Umbilical cord (tissue), 2 donors: ENCODE results near the gene SMAP2. TPM values are rescaled to one million over a fixed set of nuclear protein-coding genes. Genes with fewer than 3 reads are reported as not detected.
"Not testable (repeated sequence)": the region's sequence is repeated elsewhere in the genome, so short reads cannot be mapped to it uniquely, and the experiment has no call there.

Experiments used
- DNase-seq: peaks from one replicate; pipeline ENCODE4 v3.0.0-alpha.2; 2015; ENCODE audit warnings: low spot score
- total RNA-seq: library from RNA; depleted of rRNA; stranded (reverse); fragments of >200 nt; gene quantifications from one replicate; pipeline ENCODE4 v1.2.3, GENCODE V29; 2014; ENCODE audit warnings: low replicate concordance; ENCODE audit not compliant: insufficient read depth

Gene SMAP2
- total RNA-seq: 20.2 TPM

DNA sequence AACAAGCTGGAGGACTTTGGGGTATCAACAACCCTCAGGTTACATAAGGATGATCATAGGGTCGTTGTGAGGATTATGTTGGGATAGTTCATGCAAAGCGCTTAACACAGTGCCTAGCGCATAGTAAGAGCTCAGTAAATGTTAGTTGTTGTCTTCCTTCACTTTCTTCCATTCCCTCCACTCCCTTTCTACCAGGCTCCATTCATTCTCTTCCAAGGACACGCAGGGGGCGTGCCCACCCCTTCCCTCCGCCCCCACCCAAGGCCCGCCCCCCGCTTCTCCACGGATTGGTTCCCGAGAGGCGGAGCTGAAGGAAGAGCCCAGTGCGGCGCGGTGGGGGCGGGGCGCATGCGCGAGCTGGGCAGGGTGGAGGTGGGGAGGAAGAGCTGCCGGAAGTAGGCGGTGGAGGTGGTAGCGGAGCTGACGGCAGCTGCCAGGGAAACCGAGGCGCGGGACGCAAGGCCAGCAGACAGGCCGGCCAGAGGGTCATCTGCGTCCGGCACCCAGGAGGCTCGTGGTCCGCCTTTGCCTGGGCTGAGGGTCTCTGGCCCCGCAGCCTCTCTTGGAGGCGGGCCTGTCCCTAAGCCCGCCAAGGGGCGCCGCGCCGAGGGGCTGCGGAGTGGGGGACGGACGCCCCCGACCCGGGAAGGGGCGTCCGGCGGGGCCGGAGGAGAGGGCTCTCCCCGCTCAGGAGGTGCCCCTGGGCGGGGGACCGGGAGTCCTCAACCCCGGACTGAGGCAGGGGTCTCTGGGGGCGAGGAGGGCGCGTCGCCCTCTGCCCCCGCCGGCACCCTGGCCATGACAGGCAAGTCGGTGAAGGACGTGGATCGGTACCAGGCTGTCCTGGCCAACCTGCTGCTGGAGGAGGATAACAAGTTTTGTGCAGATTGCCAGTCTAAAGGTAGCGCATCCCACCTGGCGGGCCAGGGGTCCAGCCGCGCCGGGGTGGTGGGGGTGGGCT is at the start of gene SMAP2:
Gene SMAP2 (plus strand): TSS at position 405 of the 961 bp plus-strand sequence. CDS start 394 bp downstream, at position 799.
- peak; percentile 98 for DNase-seq

DNA sequence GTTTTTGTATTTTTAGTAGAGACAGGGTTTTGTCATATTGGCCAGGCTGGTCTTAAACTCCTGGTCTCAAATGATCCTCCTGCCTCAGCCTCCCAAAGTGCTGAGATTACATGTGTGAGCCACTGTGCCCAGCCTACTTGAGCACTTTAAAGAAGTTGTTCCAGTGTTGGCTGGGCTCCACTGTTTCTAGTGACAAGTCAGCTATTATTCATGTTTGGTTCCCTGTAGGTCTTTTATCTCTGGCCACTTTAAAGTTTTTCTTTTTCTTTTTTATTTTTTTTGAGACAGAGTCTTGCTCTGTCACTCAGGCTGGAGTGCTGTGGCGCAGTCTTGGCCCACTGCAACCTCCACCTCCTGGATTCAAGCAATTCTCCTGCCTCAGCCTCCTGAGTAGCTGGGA is 42.1 kb upstream of the SMAP2 start:
- not testable (repeated sequence) for DNase-seq

DNA sequence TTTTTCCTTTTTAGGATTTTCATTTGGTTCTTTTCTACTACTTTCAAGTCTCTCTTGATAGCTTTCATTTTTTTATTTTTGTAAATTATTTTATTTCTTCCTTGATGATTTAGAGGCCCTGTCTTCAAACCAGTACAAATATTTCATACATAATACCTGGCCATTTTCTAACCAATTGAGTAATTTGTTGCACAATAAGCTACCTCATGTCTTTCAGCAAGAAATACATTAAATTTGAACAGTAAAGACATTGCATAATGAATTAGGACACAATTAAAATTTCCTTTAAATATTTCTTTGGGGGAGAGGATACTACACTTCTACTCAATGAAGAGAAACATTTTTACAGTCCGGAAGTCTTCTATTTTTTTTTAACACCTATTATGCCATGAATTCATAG is 40.8 kb upstream of the SMAP2 start:
- DNase-seq: no peak

DNA sequence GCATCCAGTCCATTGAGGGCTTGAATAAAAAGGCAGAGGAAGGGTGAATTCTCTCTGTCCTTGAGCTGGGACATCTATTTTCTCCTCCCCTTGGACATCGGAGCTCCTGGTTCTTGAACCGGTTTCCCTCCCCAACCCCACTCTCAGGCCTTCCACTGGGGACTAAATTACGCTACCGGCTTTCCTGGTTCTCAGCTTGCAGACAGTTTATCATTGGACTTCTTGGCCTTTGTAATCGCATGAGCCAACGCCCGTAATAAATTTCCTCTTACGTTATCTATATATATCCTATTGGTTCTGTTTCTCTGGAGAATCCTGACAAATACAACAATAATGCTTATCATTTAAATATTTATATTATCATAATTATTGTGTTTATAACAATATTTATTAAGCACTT is 36.1 kb upstream of the SMAP2 start:
- no peak for DNase-seq

DNA sequence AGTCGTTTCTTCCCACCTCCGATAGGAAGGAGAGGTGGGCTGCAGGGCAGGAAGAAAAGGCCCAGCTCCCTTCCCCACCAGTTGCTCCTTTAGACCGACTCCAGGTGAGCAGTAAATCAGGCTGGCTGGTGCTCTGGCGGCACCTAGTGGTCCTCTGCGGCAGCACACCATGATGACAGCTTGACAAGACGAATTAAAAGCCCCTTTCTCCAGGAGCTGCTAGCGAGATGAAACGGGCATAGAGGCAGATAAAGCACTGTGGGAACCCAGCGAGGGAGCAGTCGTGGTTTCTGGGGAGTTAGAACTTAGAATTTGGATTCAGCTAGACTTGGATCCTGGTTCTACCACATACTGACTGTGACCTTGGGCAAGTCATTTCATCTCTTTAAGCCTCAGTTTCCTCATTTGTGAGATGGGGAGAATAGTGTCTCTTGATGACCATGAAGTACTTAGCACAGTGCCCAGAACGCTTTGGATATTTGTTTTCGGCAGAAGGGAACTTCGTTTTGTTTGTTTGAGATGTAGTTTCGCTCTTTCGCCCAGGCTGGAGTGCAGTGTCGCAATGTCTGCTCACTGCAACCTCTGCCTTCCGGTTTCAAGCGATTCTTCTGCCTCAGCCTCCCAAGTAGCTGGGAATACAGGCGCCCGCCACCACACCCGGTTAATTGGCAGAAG is 34.6 kb upstream of the SMAP2 start:
- peak; percentile 81 for DNase-seq

DNA sequence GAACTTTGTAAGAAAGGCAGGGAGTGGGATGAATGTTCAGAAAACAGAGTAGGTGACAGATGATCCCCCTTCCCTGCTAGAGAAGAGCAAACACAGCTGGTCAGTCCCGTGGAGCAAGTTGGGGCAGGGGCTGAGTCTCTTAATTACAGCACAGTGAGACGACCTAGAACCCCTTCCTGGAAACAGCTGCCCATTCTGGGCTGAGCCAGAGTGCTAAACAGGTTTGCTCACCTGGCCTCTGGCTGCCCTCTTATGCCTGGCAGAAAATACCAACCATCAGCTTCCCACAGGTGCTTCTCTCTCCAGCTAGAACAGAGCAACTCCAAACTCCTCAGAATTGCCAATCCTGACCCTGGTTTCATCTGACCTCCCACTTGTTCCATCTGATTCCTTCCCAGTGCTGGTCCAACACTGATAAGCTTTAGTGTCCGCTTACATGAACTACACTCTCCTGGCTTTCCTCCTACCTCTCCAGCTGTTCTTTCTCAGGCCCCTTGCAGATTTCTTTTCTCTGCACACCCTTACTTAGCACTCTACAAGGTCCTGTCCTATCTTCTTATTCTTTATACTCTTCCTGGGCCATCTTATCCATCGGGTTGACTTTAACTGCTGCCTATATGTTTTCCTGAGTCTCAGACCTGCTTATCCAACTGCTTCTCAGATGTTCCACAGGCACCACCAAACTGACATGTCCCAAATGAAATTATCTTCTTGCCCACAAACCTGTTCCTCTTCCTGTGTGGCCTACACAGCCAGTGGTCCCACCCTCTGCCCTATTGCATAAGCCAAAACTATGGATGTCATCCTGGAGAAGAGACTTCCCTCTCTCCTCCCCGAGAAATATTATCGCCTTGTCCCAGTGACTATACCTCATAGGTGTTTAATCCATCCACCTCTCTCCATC is 33.9 kb upstream of the SMAP2 start:
- no peak for DNase-seq

DNA sequence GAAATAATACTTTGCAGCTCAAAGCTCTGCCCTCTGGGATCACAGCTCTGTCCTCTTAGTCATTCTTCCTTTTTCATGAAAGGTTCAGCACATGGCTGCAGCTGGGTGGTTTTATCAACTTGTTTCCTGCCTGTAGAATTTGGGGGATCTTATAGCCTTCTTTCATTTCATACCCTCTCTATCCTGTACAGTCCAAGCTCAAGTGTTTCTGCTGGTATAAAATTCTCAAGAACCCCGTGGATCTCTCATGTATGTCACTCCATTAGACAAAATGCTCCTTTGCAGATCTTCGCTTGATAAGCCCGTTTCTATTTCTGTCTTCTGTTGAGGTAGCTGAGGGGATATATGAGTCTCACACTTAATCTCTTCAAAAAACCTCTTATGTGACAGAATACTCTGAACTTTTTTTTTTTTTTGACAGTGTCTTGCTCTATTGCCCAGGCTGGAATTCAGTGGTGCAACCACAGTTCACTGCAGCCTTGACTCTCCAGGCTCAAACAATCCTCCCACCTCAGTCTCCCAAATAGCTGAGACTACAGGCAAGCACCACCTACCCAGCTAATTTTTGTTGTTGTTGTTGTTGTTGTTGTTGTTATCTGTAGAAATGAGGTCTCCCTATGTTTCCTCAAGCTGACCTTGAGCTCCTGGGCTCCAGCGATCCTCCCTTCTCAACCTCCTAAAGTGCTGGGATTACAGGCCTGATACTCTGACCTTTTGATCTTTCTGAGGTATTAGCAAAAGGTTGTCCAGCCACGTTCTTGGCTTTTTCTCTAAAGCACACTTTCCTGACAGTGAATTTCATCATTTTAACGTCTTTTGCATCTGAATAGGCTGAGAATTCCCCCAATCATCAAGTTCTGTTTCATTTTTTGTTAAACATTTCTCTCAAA is 31.8 kb upstream of the SMAP2 start:
- no peak for DNase-seq

DNA sequence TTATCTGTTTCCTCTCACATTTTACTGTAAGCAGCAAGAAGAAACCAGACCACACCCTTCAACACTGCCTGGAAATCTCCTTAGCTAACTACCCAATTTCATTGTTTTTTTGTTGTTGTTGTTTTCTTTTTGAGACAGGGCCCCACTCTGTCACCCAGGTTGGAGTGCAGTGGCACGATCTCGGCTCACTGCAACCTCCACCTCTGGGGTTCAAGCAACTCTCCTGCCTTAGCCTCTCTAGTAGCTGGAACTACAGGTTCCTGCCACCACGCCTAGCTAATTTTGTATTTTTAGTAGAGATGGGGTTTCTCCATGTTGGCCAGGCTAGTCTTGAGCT is 31.2 kb upstream of the SMAP2 start:
- not testable (repeated sequence) for DNase-seq

DNA sequence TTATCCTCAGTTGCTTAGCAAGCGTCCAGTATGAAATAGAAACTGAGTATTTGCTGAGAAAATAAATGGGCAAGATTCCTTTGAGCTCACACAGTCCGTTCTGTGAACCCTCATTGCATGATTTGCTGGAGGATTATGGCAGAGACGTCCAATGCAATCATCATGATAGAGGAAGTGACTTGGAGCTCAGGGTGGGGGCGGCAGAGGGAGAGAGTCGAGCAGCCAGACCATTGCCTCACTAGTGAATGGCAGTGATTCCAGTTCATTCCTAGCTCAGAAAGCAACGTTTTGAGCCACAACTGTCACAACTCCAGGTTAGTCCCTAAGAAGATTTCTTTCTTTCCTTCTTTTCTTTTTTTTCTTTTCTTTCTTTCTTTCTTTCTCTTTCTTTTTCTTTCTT is 28.9 kb upstream of the SMAP2 start:
- DNase-seq: peak; percentile 67

DNA sequence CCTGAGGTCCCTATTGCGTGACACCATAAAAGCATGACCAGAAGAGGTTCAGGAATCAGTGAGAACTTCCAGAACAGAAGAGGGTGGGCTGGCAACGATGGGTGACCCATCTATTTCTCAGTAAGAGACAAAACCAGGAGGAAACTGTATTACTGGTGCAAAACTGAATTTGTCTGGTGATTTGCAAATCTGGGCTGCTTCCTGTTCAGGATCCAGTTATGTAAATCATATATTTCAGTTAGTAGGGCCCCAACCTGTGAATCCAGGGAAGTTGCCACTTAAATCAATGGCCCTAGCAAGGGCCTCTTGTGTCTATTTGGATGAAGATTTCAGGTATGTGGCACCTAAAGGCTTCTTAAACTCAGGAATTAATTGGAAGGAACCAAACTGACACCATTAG is 23.1 kb upstream of the SMAP2 start:
- no peak for DNase-seq

DNA sequence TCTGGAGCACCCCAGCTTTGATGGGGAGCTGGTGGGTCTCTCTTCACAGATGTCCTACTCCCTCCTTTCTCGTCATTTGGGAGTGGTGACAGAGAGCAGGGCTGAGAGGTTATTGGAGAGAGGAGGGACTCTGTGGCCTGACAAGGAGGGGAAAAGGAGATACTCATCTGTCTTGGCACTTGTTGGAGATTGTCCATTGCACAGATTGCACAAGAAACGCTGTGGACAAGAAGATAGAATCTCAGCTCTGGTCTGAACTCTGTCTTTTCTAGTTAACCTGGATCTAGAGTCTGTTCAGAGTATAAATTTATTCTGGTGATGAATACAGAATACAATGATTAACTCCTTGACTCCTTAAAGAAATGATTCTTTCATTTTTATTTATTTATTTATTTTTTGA is 22.4 kb upstream of the SMAP2 start:
- no peak for DNase-seq

DNA sequence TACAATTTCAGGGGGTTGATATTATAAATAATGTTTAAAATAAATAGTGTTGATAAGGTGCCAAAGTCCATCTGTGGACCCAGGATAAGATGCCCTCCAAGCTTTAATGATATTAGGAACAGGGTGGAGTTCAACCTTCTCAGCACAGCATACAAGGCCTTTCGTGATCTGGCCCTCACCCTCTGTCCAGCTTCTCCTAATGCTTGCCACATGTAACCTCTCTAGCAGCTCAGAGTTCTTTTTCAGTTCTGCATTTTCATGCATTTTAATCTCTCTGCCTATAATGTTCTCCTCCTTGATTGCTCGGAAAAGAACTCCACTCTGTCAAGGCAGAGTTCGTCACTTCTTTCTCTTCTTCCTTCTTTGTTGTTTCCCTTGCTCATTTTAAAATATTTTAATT is 21.4 kb upstream of the SMAP2 start:
- no peak for DNase-seq

DNA sequence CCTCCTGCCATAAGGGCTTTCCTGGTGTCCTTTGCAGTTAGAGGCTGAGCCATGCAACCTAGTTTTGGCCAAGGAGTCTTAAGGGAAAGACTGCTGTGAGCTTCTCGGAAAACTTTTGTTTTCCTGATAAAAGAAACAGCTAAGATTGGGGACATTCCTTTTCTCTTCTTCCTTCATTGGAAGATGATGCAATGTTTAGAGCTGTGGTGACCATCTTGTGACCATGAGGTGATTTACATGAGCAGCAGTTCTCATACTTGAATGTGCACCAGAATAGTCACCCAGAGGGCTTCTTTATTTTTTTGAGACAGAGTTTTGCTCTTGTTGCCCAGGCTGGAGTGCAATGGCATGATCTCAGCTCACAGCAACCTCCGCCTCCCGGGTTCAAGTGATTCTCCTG is 20.4 kb upstream of the SMAP2 start:
- DNase-seq: no peak

DNA sequence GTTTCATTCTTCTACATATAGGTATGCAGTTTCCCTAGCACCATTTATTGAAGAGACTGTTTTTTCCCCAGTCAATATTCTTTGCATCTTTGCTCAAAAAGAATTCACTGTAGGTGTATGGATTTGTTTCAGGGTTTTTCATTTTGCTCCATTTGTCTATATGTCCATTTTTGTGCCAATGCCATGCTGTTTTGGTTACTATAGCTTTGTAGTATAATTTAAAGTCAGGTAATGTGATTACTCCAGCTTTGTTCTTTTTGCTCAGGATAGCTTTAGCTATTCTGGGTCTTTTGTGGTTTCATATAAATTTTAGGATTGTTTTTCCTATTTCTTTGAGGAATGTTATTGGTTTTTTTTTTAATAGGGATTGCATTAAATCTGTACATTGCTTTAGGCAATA is 15.9 kb upstream of the SMAP2 start:
- DNase-seq: no peak

DNA sequence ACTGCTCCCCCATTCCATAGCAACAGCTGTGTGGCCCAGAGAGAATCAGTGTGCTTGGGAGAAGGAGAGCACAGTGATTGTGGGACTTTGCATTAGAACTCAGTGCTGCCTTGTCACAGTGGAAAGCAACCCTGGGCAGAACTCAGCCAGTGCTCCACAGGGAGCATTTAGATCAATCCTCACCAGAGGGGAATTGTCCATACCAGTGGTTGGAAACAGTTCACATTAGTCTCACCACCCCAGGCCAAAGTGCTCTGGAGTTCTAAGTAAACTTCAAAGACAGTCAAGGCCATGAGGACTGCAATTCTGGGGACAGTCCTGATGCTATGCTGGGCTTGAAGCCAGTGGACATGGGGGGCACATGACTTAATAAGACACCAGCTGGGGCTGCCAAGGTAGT is 12.9 kb upstream of the SMAP2 start:
- DNase-seq: no peak

DNA sequence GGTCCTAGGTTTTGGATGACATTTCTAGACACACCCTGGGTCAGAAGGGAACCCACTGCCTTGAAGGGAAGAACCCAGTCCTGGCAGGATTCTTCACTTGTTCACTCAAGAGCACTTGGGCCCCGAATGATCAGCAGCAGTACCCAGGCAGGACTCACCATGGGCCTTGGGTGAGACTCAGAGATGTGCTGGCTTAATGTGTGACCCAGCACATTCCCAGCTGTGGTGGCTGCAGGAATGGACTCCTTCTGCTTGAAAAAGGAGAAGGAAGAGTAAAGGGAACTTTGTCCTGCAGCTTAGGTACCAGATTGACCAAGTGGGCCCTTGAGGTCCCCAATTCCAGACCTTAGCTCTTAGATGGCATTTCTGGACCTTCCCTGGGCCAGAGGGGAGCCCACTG is 12.3 kb upstream of the SMAP2 start:
- DNase-seq: no peak

DNA sequence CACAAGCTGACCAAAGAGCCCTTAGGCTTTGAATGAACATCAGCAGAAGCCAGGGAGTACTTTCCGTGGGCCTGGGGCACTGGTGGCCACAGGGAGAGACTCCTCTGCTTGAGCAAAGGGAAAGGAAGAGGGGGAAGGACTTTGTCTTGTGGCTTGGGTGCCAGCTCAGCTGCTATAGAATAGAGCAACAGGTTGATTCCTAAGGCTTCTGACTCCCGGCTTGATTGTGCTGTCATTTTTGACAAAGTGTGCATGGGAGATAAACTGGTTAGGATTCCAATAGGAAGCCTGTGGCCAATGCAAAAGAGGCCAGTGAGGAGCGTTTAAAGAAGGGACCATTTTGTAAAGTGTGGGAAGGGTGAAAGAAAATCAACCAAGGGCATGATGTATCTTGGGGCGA is 11.9 kb upstream of the SMAP2 start:
- no peak for DNase-seq

DNA sequence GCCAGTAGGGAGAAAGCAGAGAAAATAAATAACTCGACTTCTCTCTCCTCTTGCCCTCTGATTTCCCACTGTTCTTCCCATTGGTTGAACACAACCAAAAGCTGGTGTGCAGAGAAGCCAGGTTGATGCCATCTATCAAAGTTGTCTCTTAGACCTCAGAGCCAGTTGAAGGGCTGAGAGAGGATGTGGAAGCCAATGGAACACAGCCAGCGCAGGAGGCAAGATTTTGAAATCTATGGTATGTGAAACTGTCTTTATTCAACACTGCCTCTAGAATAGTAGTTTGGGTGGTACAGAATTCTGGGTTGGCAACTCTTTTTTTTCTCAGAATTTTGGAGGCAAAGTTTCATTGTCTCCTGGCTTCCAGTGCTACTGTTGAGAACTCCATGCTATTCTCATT is 11.3 kb upstream of the SMAP2 start:
- no peak for DNase-seq

DNA sequence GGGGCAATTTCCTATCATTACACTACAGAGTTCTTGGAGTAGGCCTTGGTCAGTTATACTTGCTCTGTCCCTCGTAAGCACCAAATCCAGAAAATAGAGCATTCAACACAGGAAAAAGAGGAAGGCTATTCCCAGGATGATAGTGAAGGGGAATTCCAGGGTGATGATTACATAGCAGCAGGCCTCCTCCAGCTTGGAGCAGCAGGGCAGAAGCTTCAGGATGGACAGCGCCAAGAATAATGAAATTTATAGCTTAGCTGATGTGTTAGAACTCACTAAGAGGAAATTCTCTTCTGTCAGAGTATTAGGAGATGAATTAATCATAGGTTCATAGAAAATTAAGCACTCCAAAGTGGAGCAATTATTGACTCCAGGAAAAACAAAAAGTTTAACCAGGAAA is 10.8 kb upstream of the SMAP2 start:
- DNase-seq: peak; percentile 14

DNA sequence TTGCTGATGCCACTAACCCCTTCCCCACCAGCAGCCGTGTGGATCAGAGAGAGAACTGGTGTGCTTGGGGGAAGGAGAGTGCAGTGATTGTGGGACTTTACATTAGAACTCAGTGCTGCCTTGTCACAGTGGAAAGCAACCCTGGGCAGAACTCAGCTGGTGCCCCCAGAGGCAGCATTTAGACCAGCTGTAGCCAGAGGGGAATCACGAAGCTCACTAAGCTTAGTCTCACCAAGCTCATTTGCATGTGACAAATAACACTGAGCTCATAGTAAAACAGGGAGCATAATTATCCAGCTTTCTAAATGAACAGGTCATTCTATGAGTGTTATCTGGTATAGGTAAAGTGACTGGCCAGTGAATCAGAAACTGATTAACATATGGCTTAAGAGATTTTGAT is 9.8 kb upstream of the SMAP2 start:
- no peak for DNase-seq

DNA sequence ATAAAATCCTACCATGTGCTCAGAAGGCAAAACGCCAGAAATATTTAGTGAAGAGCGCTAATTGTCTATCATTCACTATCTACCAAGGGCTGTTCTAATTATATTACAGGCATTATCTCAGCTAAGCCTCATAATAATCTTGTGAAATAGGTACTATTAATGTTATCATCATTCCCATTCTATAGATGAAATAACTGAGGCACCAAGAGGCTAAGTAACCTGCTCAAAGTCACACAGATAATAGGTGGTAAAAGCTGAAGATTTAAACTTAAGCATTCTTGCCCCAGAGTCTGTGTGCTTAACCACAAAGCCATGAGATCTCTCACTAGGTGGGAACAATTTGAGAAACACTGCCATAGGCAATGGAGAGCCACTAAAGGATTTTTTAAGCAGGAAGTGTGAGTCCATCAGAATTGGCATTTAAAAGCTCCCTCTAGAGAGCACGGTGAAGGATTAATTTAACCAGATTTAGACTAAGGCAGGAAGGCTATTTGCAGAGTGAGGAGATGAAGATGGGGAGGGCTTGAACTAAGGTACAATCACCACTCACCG is 1.7 kb upstream of the SMAP2 start:
- DNase-seq: no peak
